Suprapubic skin (tissue), 4 donors: ENCODE data around the gene GAP43. TPM values are rescaled to one million over a fixed set of nuclear protein-coding genes. Genes with fewer than 3 reads are reported as not detected.

Experiments used
- DNase-seq, 2 donors: peaks; one replicate each; pipeline ENCODE4 v3.0.0-alpha.2; 2019; ENCODE audit warnings: low spot score in 2 of 2
- H3K27ac ChIP-seq: fragments of 200-600 bp; sonication (generic); one replicate; pipeline ENCODE4 v1.5.1; 2019
- H3K27me3 ChIP-seq: fragments of 200-600 bp; sonication (generic); one replicate; pipeline ENCODE4 v1.5.1; 2019
- H3K36me3 ChIP-seq: fragments of 200-600 bp; sonication (generic); one replicate; pipeline ENCODE4 v1.5.1; 2019
- H3K4me1 ChIP-seq: fragments of 200-600 bp; sonication (generic); one replicate; pipeline ENCODE4 v1.5.1; 2019
- H3K4me3 ChIP-seq: fragments of 200-600 bp; sonication (generic); one replicate; pipeline ENCODE4 v1.5.1; 2019; ENCODE audit warnings: mild to moderate bottlenecking
- H3K9me3 ChIP-seq: fragments of 200-600 bp; sonication (generic); one replicate; pipeline ENCODE4 v1.5.1; 2019
- CTCF ChIP-seq, 2 donors: fragments of 200-600 bp in 1 of 2; fragments of 450-650 bp in 1 of 2; sonication (generic) in 1 of 2; IDR thresholded peaks; one replicate each; pipeline ENCODE4 v1.5.1; 2016 to 2019; ENCODE audit warnings: antibody characterized with exemption in 2 of 2, mild to moderate bottlenecking in 1 of 2, moderate library complexity in 1 of 2
- EP300 ChIP-seq: sonication (generic); formaldehyde crosslinking; IDR thresholded peaks from one replicate; pipeline ENCODE4 v1.6.1; 2017; ENCODE audit warnings: antibody characterized with exemption
- POLR2A ChIP-seq, 2 donors: fragments of 450-650 bp; IDR thresholded peaks; one replicate each; pipeline ENCODE4 v1.6.1; 2017; ENCODE audit warnings: antibody characterized with exemption in 2 of 2, mild to moderate bottlenecking in 2 of 2, moderate library complexity in 2 of 2
- POLR2AphosphoS5 ChIP-seq, 3 donors: sonication (generic); formaldehyde crosslinking; IDR thresholded peaks; one replicate each; pipeline ENCODE4 v1.6.1; 2017; ENCODE audit warnings: antibody characterized with exemption in 3 of 3
- WGBS: methylation state at CpG from one replicate; pipeline ENCODE4 v1.1.5; 2018; 5-methylcytosine and 5-hydroxymethylcytosine counted together
- total RNA-seq, 4 donors: library from RNA; depleted of rRNA; stranded (reverse); fragments of >200 nt; gene quantifications; one replicate each; pipeline ENCODE4 v1.1.0, GENCODE V29; 2016

The GAP43 gene
- total RNA-seq, 4 donors from 2014 or later = not detected

- Histone ChIP-seq H3K27me3 (no peaks in the 10 kb centered on the region), H3K9me3 (no peaks in the 10 kb centered on the region), H3K36me3 (no peaks in the 10 kb centered on the region), H3K4me1 (peaks cover 18% of the 10 kb centered on the region), H3K27ac (no peak overlapping the region), H3K4me3 (no peak overlapping the region)
- no peak for DNase-seq
- TF ChIP-seq POLR2AphosphoS5 (IDR thresholded peaks at IDR 0.05) (no peak), EP300 (no peak), CTCF (IDR thresholded peaks at IDR 0.05) (no peak), POLR2A (IDR thresholded peaks at IDR 0.05) (no peak)
- WGBS = 93% methylated on average over 2 of the region's 2 CpGs
Measured at GRCh38 chr3:115655761-115656282, 32.5 kb downstream of the GAP43 start.

GRCh38 chr3:115657168-115657567 is 33.9 kb downstream of the GAP43 start:
- Histone ChIP-seq H3K4me3 (no peak overlapping the region), H3K27me3 (no peaks in the 10 kb centered on the region), H3K9me3 (no peaks in the 10 kb centered on the region), H3K4me1 (peaks cover 18% of the 10 kb centered on the region), H3K27ac (no peak overlapping the region), H3K36me3 (no peaks in the 10 kb centered on the region)
- TF ChIP-seq POLR2A (IDR thresholded peaks at IDR 0.05) = no peak
- TF ChIP-seq EP300 = no peak
- TF ChIP-seq CTCF (IDR thresholded peaks at IDR 0.05) = no peak
- no peak for TF ChIP-seq POLR2AphosphoS5 (IDR thresholded peaks at IDR 0.05)
- whole genome bisulfite sequencing = 91% methylated on average over 5 of the region's 5 CpGs
- no peak for DNase-seq

GRCh38 chr3:115658032-115658336 is 34.7 kb downstream of the GAP43 start:
- TF ChIP-seq CTCF (IDR thresholded peaks at IDR 0.05) = no peak
- TF ChIP-seq EP300 = no peak
- TF ChIP-seq POLR2A (IDR thresholded peaks at IDR 0.05) = no peak
- TF ChIP-seq POLR2AphosphoS5 (IDR thresholded peaks at IDR 0.05) = no peak
- H3K4me1 ChIP-seq = peaks cover 18% of the 10 kb centered on the region
- 5% methylated on average over 3 of the region's 3 CpGs for WGBS

GRCh38 chr3:115658337-115659181 is 35.2 kb downstream of the GAP43 start:
- H3K4me1 ChIP-seq = peaks cover 18% of the 10 kb centered on the region
- under 1% methylated on average over 52 of the region's 58 CpGs for WGBS

More at GRCh38 chr3:115658032-115658336, 34.7 kb downstream of the GAP43 start:
- Histone ChIP-seq H3K4me3 (peak overlapping the region; percentile 70), H3K36me3 (no peaks in the 10 kb centered on the region), H3K27me3 (no peaks in the 10 kb centered on the region), H3K9me3 (no peaks in the 10 kb centered on the region), H3K27ac (peak overlapping the region; percentile 91)
- no peak for DNase-seq

GRCh38 chr3:115659253-115660220 is 36.2 kb downstream of the GAP43 start:
- Histone ChIP-seq H3K36me3 (no peaks in the 10 kb centered on the region), H3K27me3 (no peaks in the 10 kb centered on the region), H3K9me3 (no peaks in the 10 kb centered on the region), H3K4me3 (peak overlapping the region; percentile 70), H3K4me1 (peaks cover 18% of the 10 kb centered on the region), H3K27ac (peak overlapping the region; percentile 91)
- DNase-seq = no peak
- TF ChIP-seq POLR2A (IDR thresholded peaks at IDR 0.05) (no peak), POLR2AphosphoS5 (IDR thresholded peaks at IDR 0.05) (no peak)
- 57% methylated on average over 12 of the region's 12 CpGs for WGBS

More at GRCh38 chr3:115658337-115659181, 35.2 kb downstream of the GAP43 start:
- no peaks in the 10 kb centered on the region for H3K27me3 ChIP-seq
- peak overlapping the region; percentile 91 for H3K27ac ChIP-seq
- peak overlapping the region; percentile 70 for H3K4me3 ChIP-seq
- no peaks in the 10 kb centered on the region for H3K9me3 ChIP-seq
- peak; percentile 83 to 85 for DNase-seq
- TF ChIP-seq EP300 = no peak
- peak in 1 of 2 donors; percentile 62 for TF ChIP-seq POLR2A (IDR thresholded peaks at IDR 0.05)
- TF ChIP-seq POLR2AphosphoS5 (IDR thresholded peaks at IDR 0.05) = peak in 1 of 3 donors; percentile 8
- H3K36me3 ChIP-seq = no peaks in the 10 kb centered on the region
